ENCODE results near the gene TRIM65. TPM values are rescaled to one million over a fixed set of nuclear protein-coding genes. Genes with fewer than 3 reads are reported as not detected.

The TRIM65 gene
- total RNA-seq, 2 experiments from 2014 or later = 54.2 to 60.4 TPM

DNA sequence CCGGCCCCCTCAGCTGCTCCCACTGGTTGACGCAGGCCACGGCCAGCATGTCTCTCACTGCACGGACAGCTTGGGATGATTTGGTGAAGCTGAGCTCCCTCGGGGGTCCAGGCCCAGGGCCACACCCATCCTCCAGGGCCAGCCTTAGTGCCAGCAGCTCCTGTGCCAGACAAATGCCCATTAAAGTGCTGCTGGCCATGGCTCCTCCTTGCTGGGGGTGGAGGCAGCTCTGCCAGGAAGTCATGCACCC, 20.9 kb downstream of the TRIM65 start:
- peak overlapping the region; percentile 91 for H3K4me2 ChIP-seq (ENCODE audit: low read length)
- DNase-seq (ENCODE audit: low spot score) = no peak
- H4K20me1 ChIP-seq (ENCODE audit: insufficient read depth, low read length) = no peaks in the 10 kb centered on the region
- no peaks in the 10 kb centered on the region for H3K79me2 ChIP-seq (ENCODE audit: insufficient read depth, low read depth, low read length)
- CTCF ChIA-PET (ENCODE audit: unreplicated experiment) = interaction anchor here (0.6 to 1.3 kb wide), 9 partner anchors 11 to 625 kb away, joined by 3 to 6 read pairs (median 4); no protein-coding TSS in a partner anchor
- peaks cover 41% of the 10 kb centered on the region for H3K4me1 ChIP-seq (ENCODE audit: insufficient read depth, low read length, poor library complexity, severe bottlenecking)
- H3K9me2 ChIP-seq (ENCODE audit: insufficient read depth, low read length) = no peaks in the 10 kb centered on the region
- peak overlapping the region; percentile 71 for H3K4me3 ChIP-seq (ENCODE audit: low read depth, low read length, poor library complexity, severe bottlenecking)
- POLR2A ChIA-PET = interaction anchor here (0.6 to 3.5 kb wide), 12 partner anchors 9 to 892 kb away, joined by 3 to 28 read pairs (median 5); partner anchors contain the start of gene WBP2
- TF ChIP-seq EZH2phosphoT487 (IDR thresholded peaks at IDR 0.05; ENCODE audit: borderline replicate concordance, low read depth, low read length) (no peak), CTCF (conservative IDR thresholded peaks at IDR 0.05; ENCODE audit: low read length) (no peak)
- H2AFZ ChIP-seq (ENCODE audit: low read length) = peak overlapping the region; percentile 70
- intact Hi-C loops (cut with micrococcal nuclease; ENCODE audit: unreplicated experiment) = loop anchor here (1.0 kb wide), 3 partner anchors 20 to 103 kb away; partner anchors contain the start of genes ACOX1, TEN1, TRIM65 and WBP2
- 0 out of 2 replicates have a peak, but pooled peaks cover 7% of the 10 kb centered on the region for H3K36me3 ChIP-seq (ENCODE audit: insufficient read depth, low read length)
- BruUV-seq (replicated peaks) = no TSS peak
- no peaks in the 10 kb centered on the region for H3K9me3 ChIP-seq (ENCODE audit: low read length)
- H3K27ac ChIP-seq (ENCODE audit: low read depth, low read length, poor library complexity, severe bottlenecking) = peak overlapping the region; percentile 82

GRCh38 chr17:75875182-75875939, 21.4 kb downstream of the TRIM65 start:
- Histone ChIP-seq H3K9me2 (ENCODE audit: insufficient read depth, low read length) (no peaks in the 10 kb centered on the region), H4K20me1 (ENCODE audit: insufficient read depth, low read length) (no peaks in the 10 kb centered on the region), H3K4me2 (ENCODE audit: low read length) (peak overlapping the region; percentile 91), H3K79me2 (ENCODE audit: insufficient read depth, low read depth, low read length) (no peaks in the 10 kb centered on the region), H3K9me3 (ENCODE audit: low read length) (no peaks in the 10 kb centered on the region), H3K36me3 (ENCODE audit: insufficient read depth, low read length) (0 out of 2 replicates have a peak, but pooled peaks cover 7% of the 10 kb centered on the region), H2AFZ (ENCODE audit: low read length) (peak overlapping the region; percentile 70), H3K27ac (ENCODE audit: low read depth, low read length, poor library complexity, severe bottlenecking) (peak overlapping the region; percentile 82), H3K4me3 (ENCODE audit: low read depth, low read length, poor library complexity, severe bottlenecking) (peak overlapping the region; percentile 71), H3K4me1 (ENCODE audit: insufficient read depth, low read length, poor library complexity, severe bottlenecking) (peaks cover 41% of the 10 kb centered on the region)
- CTCF ChIA-PET (ENCODE audit: unreplicated experiment) = interaction anchor here (0.6 to 1.3 kb wide), 11 partner anchors 11 to 625 kb away, joined by 3 to 17 read pairs (median 4); no protein-coding TSS in a partner anchor
- POLR2A ChIA-PET = interaction anchor here (0.6 to 3.5 kb wide), 13 partner anchors 8 to 892 kb away, joined by 3 to 28 read pairs (median 5); partner anchors contain the start of gene WBP2
- intact Hi-C loops (cut with micrococcal nuclease; ENCODE audit: unreplicated experiment) = no loop called here
- no peak for DNase-seq (ENCODE audit: low spot score)
- TF ChIP-seq CTCF (conservative IDR thresholded peaks at IDR 0.05; ENCODE audit: low read length) (no peak), EZH2phosphoT487 (IDR thresholded peaks at IDR 0.05; ENCODE audit: borderline replicate concordance, low read depth, low read length) (no peak)
- no TSS peak for BruUV-seq (replicated peaks)
